CD14-positive monocyte (primary cell): ENCODE measurements around the gene GRIFIN. TPM values are rescaled to one million over a fixed set of nuclear protein-coding genes. Genes with fewer than 3 reads are reported as not detected.
A peak's percentile ranks its signal among the peaks of the same experiment; 100 is the strongest.

ENCODE experiments used
- DNase-seq, 3 donors: peaks; one replicate each; pipeline ENCODE4 v3.0.0-alpha.2; 2011 to 2022
- H2AFZ ChIP-seq: 2 replicates; pipeline ENCODE4 v1.6.0; 2012; ENCODE audit warnings: mild to moderate bottlenecking, low read depth, low read length, inconsistent platforms; ENCODE audit not compliant: insufficient read depth, poor library complexity, severe bottlenecking
- H3K27ac ChIP-seq, 2 donors: 1 replicate in 1 of 2; 2 replicates in 1 of 2; pipeline ENCODE4 v1.5.1; 2012 to 2013; ENCODE audit warnings: low read length in 2 of 2, control low read depth in 1 of 2, inconsistent platforms in 1 of 2, low read depth in 1 of 2, mild to moderate bottlenecking in 1 of 2
- H3K27me3 ChIP-seq, 2 donors: one replicate each; pipeline versions ENCODE4 v1.6.0 to v1.6.1; 2011 to 2013; ENCODE audit warnings: low read length in 2 of 2; ENCODE audit not compliant: control insufficient read depth in 2 of 2, insufficient read depth in 2 of 2
- H3K36me3 ChIP-seq, 2 donors: replicated peaks in 1 of 2; 1 replicate in 1 of 2; 2 replicates in 1 of 2; pipeline versions ENCODE4 v1.5.1 to v1.6.1; 2012 to 2013; ENCODE audit warnings: low read length in 2 of 2, control low read depth in 1 of 2, inconsistent platforms in 1 of 2, mild to moderate bottlenecking in 1 of 2; ENCODE audit not compliant: insufficient read depth in 2 of 2, control insufficient read depth in 1 of 2
- H3K4me1 ChIP-seq, 2 donors: 1 replicate in 1 of 2; 2 replicates in 1 of 2; pipeline versions ENCODE4 v1.5.1 to v1.6.1; 2012 to 2013; ENCODE audit warnings: low read length in 2 of 2, control low read depth in 1 of 2, inconsistent platforms in 1 of 2, mild to moderate bottlenecking in 1 of 2, moderate library complexity in 1 of 2; ENCODE audit not compliant: insufficient read depth in 2 of 2, control insufficient read depth in 1 of 2
- H3K4me2 ChIP-seq: replicated peaks from 2 replicates; pipeline ENCODE3; 2012; ENCODE audit warnings: low read length, moderate library complexity, mild to moderate bottlenecking; ENCODE audit not compliant: poor library complexity, severe bottlenecking; ENCODE audit errors: extremely low read depth
- H3K4me3 ChIP-seq, 3 experiments: fragments of 200-600 bp in 1 of 3; sonication (generic) in 1 of 3; replicated peaks in 1 of 3; 1 replicate in 2 of 3; 2 replicates in 1 of 3; pipeline ENCODE4 v1.5.1; 2011 to 2013; ENCODE audit warnings: low read length in 3 of 3, mild to moderate bottlenecking in 3 of 3, control low read depth in 2 of 3, low read depth in 2 of 3, inconsistent platforms in 1 of 3, moderate library complexity in 1 of 3
- H3K79me2 ChIP-seq: 2 replicates; pipeline ENCODE4 v1.6.0; 2012; ENCODE audit warnings: mild to moderate bottlenecking, control low read depth, inconsistent platforms, low read length, moderate library complexity; ENCODE audit not compliant: insufficient read depth
- H3K9ac ChIP-seq: 2 replicates; pipeline ENCODE4 v1.6.0; 2017; ENCODE audit warnings: low read length, mild to moderate bottlenecking; ENCODE audit not compliant: insufficient read depth, poor library complexity, severe bottlenecking
- H3K9me3 ChIP-seq, 2 donors: replicated peaks in 1 of 2; 1 replicate in 1 of 2; 2 replicates in 1 of 2; pipeline versions ENCODE4 v1.5.1 to v1.6.1; 2012 to 2013; ENCODE audit warnings: low read length in 2 of 2, control low read depth in 1 of 2; ENCODE audit not compliant: control insufficient read depth in 1 of 2, insufficient read depth in 1 of 2
- H4K20me1 ChIP-seq: 2 replicates; pipeline ENCODE4 v1.6.0; 2012; ENCODE audit warnings: mild to moderate bottlenecking, low read length, control low read depth, moderate library complexity; ENCODE audit not compliant: insufficient read depth
- H3K27ac Mint-ChIP-seq, 7 donors: one replicate each; pipeline ENCODE4 v1.8.0; 2020; ENCODE audit warnings: mild to moderate bottlenecking in 7 of 7, mixed read lengths in 7 of 7, moderate library complexity in 6 of 7, inconsistent platforms in 2 of 7
- H3K27me3 Mint-ChIP-seq, 3 donors: one replicate each; pipeline ENCODE4 v1.8.0; 2021 to 2022; ENCODE audit warnings: low read depth in 3 of 3, mild to moderate bottlenecking in 3 of 3, mixed read lengths in 3 of 3, moderate library complexity in 3 of 3, inconsistent platforms in 1 of 3
- H3K36me3 Mint-ChIP-seq, 2 donors: one replicate each; pipeline ENCODE4 v1.8.0; 2020; ENCODE audit warnings: mixed read lengths in 2 of 2, inconsistent platforms in 1 of 2, mild to moderate bottlenecking in 1 of 2
- H3K4me1 Mint-ChIP-seq: one replicate; pipeline ENCODE4 v1.8.0; 2020; ENCODE audit warnings: mild to moderate bottlenecking, mixed read lengths
- H3K4me3 Mint-ChIP-seq, 2 donors: one replicate each; pipeline ENCODE4 v1.8.0; 2020; ENCODE audit warnings: mild to moderate bottlenecking in 2 of 2, mixed read lengths in 2 of 2, moderate library complexity in 1 of 2
- H3K9me3 Mint-ChIP-seq, 7 donors: one replicate each; pipeline ENCODE4 v1.8.0; 2020 to 2022; ENCODE audit warnings: mixed read lengths in 7 of 7, mild to moderate bottlenecking in 6 of 7, moderate library complexity in 6 of 7, inconsistent platforms in 2 of 7
- CTCF ChIP-seq: fragments of 200-600 bp; IDR thresholded peaks from one replicate; pipeline ENCODE4 v1.8.0; 2022; ENCODE audit warnings: antibody characterized with exemption, mild to moderate bottlenecking
- WGBS: methylation state at CpG from one replicate; pipeline ENCODE4 v1.1.5; 2013; ENCODE audit warnings: missing lambda C conversion rate; ENCODE audit not compliant: insufficient coverage; 5-methylcytosine and 5-hydroxymethylcytosine counted together
- intact Hi-C, 2 donors: fragments of 100-400 bp; cut with micrococcal nuclease; formaldehyde crosslinking; loops; one replicate each; pipeline versions ENCODE4 v1.15.0 to v1.15.1; 2023
- polyA plus RNA-seq, 3 donors: library from polyadenylated mRNA; depleted of rRNA in 1 of 3; unstranded in 2 of 3; stranded (reverse) in 1 of 3; fragments of 300-500 nt in 2 of 3; fragments of >200 nt in 1 of 3; fragmentation: Illumina TruSeq in 2 of 3; gene quantifications; 1 replicate in 2 of 3; 2 replicates in 1 of 3; pipeline ENCODE4 v1.2.3, GENCODE V29; 2012 to 2021

The GRIFIN gene
- polyA plus RNA-seq, 3 donors = not detected

GRCh38 chr7:2501947-2502646 lies 25.9 kb upstream of the GRIFIN start:
- intact Hi-C loops = no loop called here
- Mint-ChIP-seq H3K9me3 (peaks cover 0 to 3% (median 0%) of the 10 kb centered on the region in 7 donors), H3K27ac (peak overlapping the region in 1 of 7 donors; percentile 46), H3K4me1 (no peaks in the 10 kb centered on the region), H3K36me3 (no peaks in the 10 kb centered on the region), H3K4me3 (no peak overlapping the region), H3K27me3 (peaks cover 16 to 25% (median 20%) of the 10 kb centered on the region in 3 donors)
- TF ChIP-seq CTCF = no peak
- no peak overlapping the region for H3K4me3 ChIP-seq
- H3K9ac ChIP-seq = no peak overlapping the region
- no peak overlapping the region for H3K27ac ChIP-seq
- WGBS = 90% methylated on average over 6 of the region's 9 CpGs
- no peak for DNase-seq
- H3K79me2 ChIP-seq = no peaks in the 10 kb centered on the region
- peaks cover 0 to 16% of the 10 kb centered on the region in 2 donors for H3K27me3 ChIP-seq
- H3K4me1 ChIP-seq = peaks cover 0 to 3% of the 10 kb centered on the region in 2 donors
- H4K20me1 ChIP-seq = no peaks in the 10 kb centered on the region
- no peak overlapping the region for H3K4me2 ChIP-seq
- H2AFZ ChIP-seq = no peak overlapping the region
- no peaks in the 10 kb centered on the region for H3K9me3 ChIP-seq
- no peaks in the 10 kb centered on the region for H3K36me3 ChIP-seq

- H3K4me2 ChIP-seq = no peak overlapping the region
- peaks cover 0 to 4% (median 2%) of the 10 kb centered on the region in 7 donors for H3K9me3 Mint-ChIP-seq
- H3K36me3 ChIP-seq = no peaks in the 10 kb centered on the region
- H3K27ac Mint-ChIP-seq = no peak overlapping the region
- DNase-seq = no peak
- H2AFZ ChIP-seq = no peak overlapping the region
- no peak overlapping the region for H3K9ac ChIP-seq
- TF ChIP-seq CTCF = no peak
- H3K27ac ChIP-seq = no peak overlapping the region
- no peaks in the 10 kb centered on the region for H3K4me1 Mint-ChIP-seq
- no peaks in the 10 kb centered on the region for H3K9me3 ChIP-seq
- no peaks in the 10 kb centered on the region for H4K20me1 ChIP-seq
- no peak overlapping the region for H3K4me3 Mint-ChIP-seq
- WGBS = 94% methylated on average over 9 of the region's 12 CpGs
- H3K36me3 Mint-ChIP-seq = no peaks in the 10 kb centered on the region
- peaks cover 0 to 16% of the 10 kb centered on the region in 2 donors for H3K27me3 ChIP-seq
- peaks cover 16 to 32% (median 24%) of the 10 kb centered on the region in 3 donors for H3K27me3 Mint-ChIP-seq
- no peak overlapping the region for H3K4me3 ChIP-seq
- peaks cover 0 to 3% of the 10 kb centered on the region in 2 donors for H3K4me1 ChIP-seq
- H3K79me2 ChIP-seq = no peaks in the 10 kb centered on the region
- intact Hi-C loops = no loop called here
These were observed 24.5 kb upstream of the GRIFIN start for GRCh38 chr7:2500701-2501100.
